Measurements from ENCODE around the gene EXOC5.
"Not testable (repeated sequence)": the region's sequence is repeated elsewhere in the genome, so short reads cannot be mapped to it uniquely, and the experiment has no call there.

Gene EXOC5

GRCh38 chr14:57268161-57269069, at the start of gene EXOC5, which contains the start of gene AP5M1:
TSS of gene EXOC5 (minus strand) at chr14:57268905. CDS start at chr14:57268648, 257 bp downstream.
TSS of gene AP5M1 (plus strand) at chr14:57268971. CDS start at chr14:57269315, 344 bp downstream.
- peak; percentile 93 for DNase-seq

GRCh38 chr14:57317248-57317833, 48.6 kb upstream of the EXOC5 start:
- peak; percentile 81 for DNase-seq

GRCh38 chr14:57314396-57315089, 45.8 kb upstream of the EXOC5 start:
- DNase-seq = no peak

GRCh38 chr14:57302883-57303282, 34.2 kb upstream of the EXOC5 start:
- DNase-seq = no peak

GRCh38 chr14:57299511-57299910, 30.8 kb upstream of the EXOC5 start:
- DNase-seq = no peak

GRCh38 chr14:57297852-57298251, 29.1 kb upstream of the EXOC5 start:
- no peak for DNase-seq

GRCh38 chr14:57295239-57295638, 26.5 kb upstream of the EXOC5 start:
- DNase-seq = no peak

GRCh38 chr14:57293866-57294837, 25.4 kb upstream of the EXOC5 start:
- DNase-seq = no peak

- DNase-seq = no peak
Observed at GRCh38 chr14:57291692-57292647, 23.3 kb upstream of the EXOC5 start.

- DNase-seq = no peak
Observed at GRCh38 chr14:57290751-57291150, 22.0 kb upstream of the EXOC5 start.

GRCh38 chr14:57287745-57288144, 19.0 kb upstream of the EXOC5 start:
- no peak for DNase-seq

GRCh38 chr14:57277062-57277461, 8.4 kb upstream of the EXOC5 start:
- DNase-seq = no peak

GRCh38 chr14:57275023-57275664, 6.4 kb upstream of the EXOC5 start:
- no peak for DNase-seq

- no peak for DNase-seq
Observed at GRCh38 chr14:57274551-57274950, 5.8 kb upstream of the EXOC5 start.

GRCh38 chr14:57273236-57273635, 4.5 kb upstream of the EXOC5 start:
- DNase-seq = no peak

GRCh38 chr14:57266065-57266464, 2.6 kb downstream of the EXOC5 start:
- DNase-seq = no peak

- DNase-seq = no peak
Observed at GRCh38 chr14:57262117-57262516, 6.6 kb downstream of the EXOC5 start.

- DNase-seq = no peak
Observed at GRCh38 chr14:57261604-57262003, 7.1 kb downstream of the EXOC5 start.

- no peak for DNase-seq
Observed at GRCh38 chr14:57259672-57260071, 9.0 kb downstream of the EXOC5 start.

GRCh38 chr14:57258221-57258620, 10.5 kb downstream of the EXOC5 start:
- DNase-seq = not testable (repeated sequence)

- no peak for DNase-seq
Observed at GRCh38 chr14:57254884-57255283, 13.8 kb downstream of the EXOC5 start.

All from activated CD8-positive, alpha-beta memory T cell treated with anti-CD3 and anti-CD28 coated beads for 24 hours (primary cell).